Body of pancreas (tissue), 4 donors: ENCODE measurements around the gene CYBB. TPM values are rescaled to one million over a fixed set of nuclear protein-coding genes. Genes with fewer than 3 reads are reported as not detected.

ENCODE experiments used
- ATAC-seq: fragments of 150-250 bp; one replicate; pipeline ENCODE4 v1.9.1; 2016
- DNase-seq, 4 donors: peaks; one replicate each; pipeline ENCODE4 v3.0.0-alpha.2; 2019
- H3K27ac ChIP-seq, 4 donors: fragments of 200-600 bp; sonication (generic); 1 replicate in 3 of 4; 2 replicates in 1 of 4; pipeline versions ENCODE4 v1.5.1 to v1.6.1; 2016 to 2019; ENCODE audit warnings: mild to moderate bottlenecking in 1 of 4, mixed read lengths in 1 of 4, moderate library complexity in 1 of 4
- H3K27me3 ChIP-seq, 2 donors: fragments of 200-600 bp; sonication (generic); one replicate each; pipeline ENCODE4 v1.6.0; 2016; ENCODE audit warnings: mild to moderate bottlenecking in 1 of 2
- H3K36me3 ChIP-seq, 2 donors: fragments of 200-600 bp; sonication (generic); replicated peaks in 1 of 2; 2 replicates each; pipeline ENCODE4 v1.5.1; 2016; ENCODE audit warnings: low read depth in 2 of 2; ENCODE audit not compliant: insufficient read depth in 1 of 2
- H3K4me1 ChIP-seq: fragments of 200-600 bp; sonication (generic); one replicate; pipeline ENCODE4 v1.6.0; 2016
- H3K4me3 ChIP-seq, 2 donors: fragments of 200-600 bp; sonication (generic); 1 replicate in 1 of 2; 2 replicates in 1 of 2; pipeline ENCODE4 v1.5.1; 2016 to 2019
- H3K9me3 ChIP-seq, 3 donors: fragments of 200-600 bp; sonication (generic); 1 replicate in 2 of 3; 2 replicates in 1 of 3; pipeline ENCODE4 v1.5.1; 2016
- POLR2A ChIP-seq, 3 donors: fragments of 450-650 bp; IDR thresholded peaks; one replicate each; pipeline ENCODE4 v1.6.1; 2016; ENCODE audit warnings: antibody characterized with exemption in 3 of 3, mild to moderate bottlenecking in 2 of 3
- WGBS, 2 donors: methylation state at CpG; one replicate each; pipeline ENCODE4 v1.1.5; 2017; 5-methylcytosine and 5-hydroxymethylcytosine counted together
- intact Hi-C: fragments of 100-400 bp; cut with DNase I; formaldehyde crosslinking; loops from one replicate; pipeline ENCODE4 v1.15.1; 2023
- total RNA-seq, 2 donors: library from RNA; depleted of rRNA; stranded (reverse); fragments of >200 nt; gene quantifications; one replicate each; pipeline ENCODE4 v1.1.0, GENCODE V29; 2016
- TF ChIP-seq, protein P1 (sequence below), 7 experiments: fragments of 450-650 bp in 4 of 7; fragments of 200-600 bp in 3 of 7; sonication (generic) in 3 of 7; IDR thresholded peaks; one replicate each; pipeline ENCODE4 v1.5.1; 2016 to 2019; ENCODE audit warnings: antibody characterized with exemption in 7 of 7

CYBB gene
- total RNA-seq, 2 donors from 2014 or later, result 3.6 to 11.2 TPM

DNA sequence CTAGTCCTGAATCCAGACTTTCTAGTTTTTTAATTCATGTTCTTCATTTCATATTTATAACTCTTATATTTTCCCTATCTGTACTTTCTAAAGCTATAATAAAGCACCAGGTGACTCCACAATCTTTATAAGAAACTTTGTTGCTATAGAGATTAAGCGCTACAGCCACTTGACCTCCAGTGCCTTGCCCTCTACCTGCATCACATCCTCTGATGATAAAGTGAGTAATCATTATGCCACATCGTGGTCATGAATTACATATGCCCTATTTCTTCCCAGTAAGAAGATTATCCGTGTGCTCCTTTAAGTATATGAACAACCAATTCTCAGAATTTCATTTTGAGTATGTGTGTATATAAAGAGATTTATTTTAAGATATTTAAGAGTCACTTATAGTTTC lies 74.3 kb downstream of the CYBB start:
- Histone ChIP-seq H3K9me3 (no peaks in the 10 kb centered on the region), H3K4me3 (no peak overlapping the region), H3K27me3 (no peaks in the 10 kb centered on the region), H3K36me3 (no peaks in the 10 kb centered on the region), H3K27ac (no peak overlapping the region), H3K4me1 (no peaks in the 10 kb centered on the region)
- WGBS, 2 donors, result 56 to 60% methylated on average over 3 of the region's 3 CpGs
- DNase-seq (no peak), ATAC-seq (no peak)
- TF ChIP-seq, protein P1, sequence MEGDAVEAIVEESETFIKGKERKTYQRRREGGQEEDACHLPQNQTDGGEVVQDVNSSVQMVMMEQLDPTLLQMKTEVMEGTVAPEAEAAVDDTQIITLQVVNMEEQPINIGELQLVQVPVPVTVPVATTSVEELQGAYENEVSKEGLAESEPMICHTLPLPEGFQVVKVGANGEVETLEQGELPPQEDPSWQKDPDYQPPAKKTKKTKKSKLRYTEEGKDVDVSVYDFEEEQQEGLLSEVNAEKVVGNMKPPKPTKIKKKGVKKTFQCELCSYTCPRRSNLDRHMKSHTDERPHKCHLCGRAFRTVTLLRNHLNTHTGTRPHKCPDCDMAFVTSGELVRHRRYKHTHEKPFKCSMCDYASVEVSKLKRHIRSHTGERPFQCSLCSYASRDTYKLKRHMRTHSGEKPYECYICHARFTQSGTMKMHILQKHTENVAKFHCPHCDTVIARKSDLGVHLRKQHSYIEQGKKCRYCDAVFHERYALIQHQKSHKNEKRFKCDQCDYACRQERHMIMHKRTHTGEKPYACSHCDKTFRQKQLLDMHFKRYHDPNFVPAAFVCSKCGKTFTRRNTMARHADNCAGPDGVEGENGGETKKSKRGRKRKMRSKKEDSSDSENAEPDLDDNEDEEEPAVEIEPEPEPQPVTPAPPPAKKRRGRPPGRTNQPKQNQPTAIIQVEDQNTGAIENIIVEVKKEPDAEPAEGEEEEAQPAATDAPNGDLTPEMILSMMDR (IDR thresholded peaks at IDR 0.05), result no peak
- no peak for TF ChIP-seq POLR2A (IDR thresholded peaks at IDR 0.05)
- intact Hi-C loops, result no loop called here

DNA sequence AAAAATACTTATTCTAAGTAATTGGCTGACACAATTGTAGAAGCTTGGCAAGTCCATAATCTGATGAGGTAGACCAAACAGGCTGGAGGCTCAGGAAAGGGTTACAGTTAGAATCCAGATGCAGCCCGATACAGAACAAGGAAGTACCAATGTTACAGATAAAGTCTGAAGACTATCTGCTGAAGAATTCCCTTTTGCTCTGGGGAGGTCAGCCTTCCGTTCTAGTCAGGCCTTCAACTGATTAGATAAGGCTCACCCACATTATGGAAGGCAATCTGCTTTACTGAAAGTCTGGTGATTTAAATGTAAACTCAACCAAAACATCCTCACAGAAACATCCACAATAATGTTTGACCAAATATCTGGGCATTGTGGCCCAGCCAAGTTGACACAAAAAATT lies 74.9 kb downstream of the CYBB start:
- 0 to 12% methylated on average over 2 of the region's 2 CpGs for WGBS, 2 donors
- Histone ChIP-seq H3K4me1 (no peaks in the 10 kb centered on the region), H3K36me3 (no peaks in the 10 kb centered on the region), H3K27ac (no peak overlapping the region), H3K27me3 (no peaks in the 10 kb centered on the region), H3K9me3 (no peaks in the 10 kb centered on the region), H3K4me3 (no peak overlapping the region)
- ATAC-seq (no peak), DNase-seq (no peak)
- no peak for TF ChIP-seq POLR2A (IDR thresholded peaks at IDR 0.05)
- TF ChIP-seq, protein P1 (IDR thresholded peaks at IDR 0.05), result no peak
- intact Hi-C loops, result no loop called here

DNA sequence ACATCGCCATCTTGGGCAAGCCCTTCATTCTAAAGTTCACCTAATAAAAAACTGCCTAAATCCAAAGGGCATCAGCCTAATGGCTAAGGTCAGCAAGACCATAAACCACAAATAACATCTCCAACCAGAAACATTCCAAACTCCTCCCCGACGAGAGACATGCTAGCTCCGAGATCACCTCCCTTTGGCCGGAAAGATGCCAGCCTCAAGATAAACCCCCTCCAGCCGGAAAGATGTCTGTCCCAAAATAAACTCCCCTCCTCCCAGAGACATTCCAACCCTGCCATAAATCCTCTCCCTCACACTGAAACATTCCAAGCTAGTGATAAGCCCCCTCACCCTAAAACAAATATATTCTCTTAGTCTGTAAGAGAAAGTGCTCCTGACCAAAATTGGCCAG lies 80.9 kb downstream of the CYBB start:
- H3K36me3 ChIP-seq, result no peaks in the 10 kb centered on the region
- 62 to 67% methylated on average over 4 to 6 of the region's 6 CpGs for WGBS, 2 donors
- intact Hi-C loops, result no loop called here

DNA sequence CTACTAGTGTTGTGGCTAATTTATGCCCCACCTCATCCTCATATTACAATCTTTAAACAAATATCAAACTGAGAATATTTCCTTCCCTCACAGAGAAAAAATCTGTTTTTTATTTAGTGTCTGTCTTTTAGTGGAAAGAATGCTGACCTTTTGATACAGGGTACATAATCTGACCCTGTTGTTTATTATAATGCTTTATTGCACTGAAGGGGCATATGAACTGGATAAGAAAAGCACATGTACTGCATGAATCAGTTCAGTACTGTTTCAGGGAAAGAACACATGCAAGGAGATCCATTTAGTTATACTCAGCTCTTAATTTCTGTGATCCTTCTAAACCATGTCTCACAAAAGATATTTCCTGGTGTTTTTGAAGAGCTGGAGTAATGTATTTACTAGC lies 83.0 kb downstream of the CYBB start:
- no peaks in the 10 kb centered on the region for H3K27me3 ChIP-seq
- H3K4me3 ChIP-seq, result no peak overlapping the region
- DNase-seq (no peak), ATAC-seq (no peak)
- no peaks in the 10 kb centered on the region for H3K9me3 ChIP-seq
- no peaks in the 10 kb centered on the region for H3K36me3 ChIP-seq
- H3K27ac ChIP-seq, result no peak overlapping the region
- no peaks in the 10 kb centered on the region for H3K4me1 ChIP-seq
- intact Hi-C loops, result no loop called here
- TF ChIP-seq, protein P1 (IDR thresholded peaks at IDR 0.05), result no peak
- no peak for TF ChIP-seq POLR2A (IDR thresholded peaks at IDR 0.05)

More for the DNA sequence above, 80.9 kb downstream of the CYBB start:
- DNase-seq (no peak), ATAC-seq (no peak)
- Histone ChIP-seq H3K9me3 (no peaks in the 10 kb centered on the region), H3K4me1 (no peaks in the 10 kb centered on the region), H3K27me3 (no peaks in the 10 kb centered on the region), H3K4me3 (no peak overlapping the region), H3K27ac (no peak overlapping the region)
- no peak for TF ChIP-seq POLR2A (IDR thresholded peaks at IDR 0.05)

Other genes with a start within 250 kb of the CYBB start
- under 1 TPM in 1 of 2 donors, not detected in 1; 0.26 TPM for gene LANCL3, start 208.4 kb upstream of the CYBB start, total RNA-seq
- 1 to 10 TPM; 9.3 to 9.6 TPM for gene XK, start 94.3 kb upstream of the CYBB start, total RNA-seq
- 10 to 100 TPM in 1 of 2 donors, 1 to 10 TPM in 1; 6.3 to 27.0 TPM for gene DYNLT3, start 67.5 kb downstream of the CYBB start, total RNA-seq
- 1 to 10 TPM; 5.3 to 7.3 TPM for gene SYTL5, start 226.5 kb downstream of the CYBB start, total RNA-seq